ENCODE measurements around the gene TMBIM1.

GRCh38 chr2:218228366-218229090 is 63.8 kb downstream of the TMBIM1 start:
- TF ChIP-seq, protein P1, sequence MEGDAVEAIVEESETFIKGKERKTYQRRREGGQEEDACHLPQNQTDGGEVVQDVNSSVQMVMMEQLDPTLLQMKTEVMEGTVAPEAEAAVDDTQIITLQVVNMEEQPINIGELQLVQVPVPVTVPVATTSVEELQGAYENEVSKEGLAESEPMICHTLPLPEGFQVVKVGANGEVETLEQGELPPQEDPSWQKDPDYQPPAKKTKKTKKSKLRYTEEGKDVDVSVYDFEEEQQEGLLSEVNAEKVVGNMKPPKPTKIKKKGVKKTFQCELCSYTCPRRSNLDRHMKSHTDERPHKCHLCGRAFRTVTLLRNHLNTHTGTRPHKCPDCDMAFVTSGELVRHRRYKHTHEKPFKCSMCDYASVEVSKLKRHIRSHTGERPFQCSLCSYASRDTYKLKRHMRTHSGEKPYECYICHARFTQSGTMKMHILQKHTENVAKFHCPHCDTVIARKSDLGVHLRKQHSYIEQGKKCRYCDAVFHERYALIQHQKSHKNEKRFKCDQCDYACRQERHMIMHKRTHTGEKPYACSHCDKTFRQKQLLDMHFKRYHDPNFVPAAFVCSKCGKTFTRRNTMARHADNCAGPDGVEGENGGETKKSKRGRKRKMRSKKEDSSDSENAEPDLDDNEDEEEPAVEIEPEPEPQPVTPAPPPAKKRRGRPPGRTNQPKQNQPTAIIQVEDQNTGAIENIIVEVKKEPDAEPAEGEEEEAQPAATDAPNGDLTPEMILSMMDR (IDR thresholded peaks at IDR 0.05) = no peak
- no peak for TF ChIP-seq POLR2A (IDR thresholded peaks at IDR 0.05)
